Gastroesophageal sphincter (tissue), 3 donors: ENCODE measurements around the gene RHBDF1.

Experiments used
- CTCF ChIP-seq, 4 experiments: fragments of 200-600 bp in 2 of 4; fragments of 450-650 bp in 2 of 4; sonication (generic) in 1 of 4; IDR thresholded peaks; one replicate each; pipeline ENCODE4 v1.5.1; 2017 to 2019; ENCODE audit warnings: antibody characterized with exemption in 4 of 4, mild to moderate bottlenecking in 2 of 4, moderate library complexity in 2 of 4
- EP300 ChIP-seq: sonication (generic); formaldehyde crosslinking; IDR thresholded peaks from one replicate; pipeline ENCODE4 v1.6.1; 2017; ENCODE audit warnings: antibody characterized with exemption, mild to moderate bottlenecking
- POLR2A ChIP-seq, 2 donors: fragments of 450-650 bp; IDR thresholded peaks; one replicate each; pipeline ENCODE4 v1.6.1; 2017; ENCODE audit warnings: antibody characterized with exemption in 2 of 2, mild to moderate bottlenecking in 2 of 2, moderate library complexity in 1 of 2
- POLR2AphosphoS5 ChIP-seq: sonication (generic); formaldehyde crosslinking; IDR thresholded peaks from one replicate; pipeline ENCODE4 v1.6.1; 2017; ENCODE audit warnings: antibody characterized with exemption

GRCh38 chr16:35011-35677 is 37.3 kb downstream of the RHBDF1 start:
- TF ChIP-seq POLR2A (IDR thresholded peaks at IDR 0.05) (no peak), CTCF (IDR thresholded peaks at IDR 0.05) (no peak), EP300 (no peak), POLR2AphosphoS5 (no peak)
